Keratinocyte (primary cell): Measurements from ENCODE around the gene ZNF496. TPM values are rescaled to one million over a fixed set of nuclear protein-coding genes. Genes with fewer than 3 reads are reported as not detected.
"Not testable (repeated sequence)": the region's sequence is repeated elsewhere in the genome, so short reads cannot be mapped to it uniquely, and the experiment has no call there.

ENCODE experiments used
- DNase-seq: peaks from one replicate; pipeline ENCODE4 v3.0.0-alpha.2; 2011; ENCODE audit warnings: low read depth, missing footprints, low spot score
- FAIRE-seq: peaks from 2 replicates; lab custom pipeline; 2011; peaks lifted over from hg19 to GRCh38; lab: Jason Lieb, UNC
- H2AFZ ChIP-seq: 2 replicates; pipeline ENCODE4 v1.6.0; 2012; ENCODE audit warnings: low read length, control low read depth, inconsistent platforms; ENCODE audit not compliant: control insufficient read depth
- H3K27ac ChIP-seq: 2 replicates; pipeline ENCODE4 v1.5.1; 2011; ENCODE audit warnings: low read length; ENCODE audit not compliant: control insufficient read depth, insufficient read depth
- H3K27me3 ChIP-seq: 3 replicates; pipeline ENCODE4 v1.6.0; 2011; ENCODE audit warnings: low read length; ENCODE audit not compliant: control insufficient read depth, insufficient read depth; ENCODE audit errors: extremely low read depth
- H3K36me3 ChIP-seq, 2 experiments: 2 replicates in 1 of 2; 3 replicates in 1 of 2; pipeline ENCODE4 v1.5.1; 2011; ENCODE audit warnings: low read length in 2 of 2, mild to moderate bottlenecking in 1 of 2; ENCODE audit not compliant: control insufficient read depth in 2 of 2, insufficient read depth in 2 of 2; ENCODE audit errors: extremely low read depth in 1 of 2
- H3K4me1 ChIP-seq: 3 replicates; pipeline ENCODE4 v1.5.1; 2011; ENCODE audit warnings: low read length; ENCODE audit not compliant: control insufficient read depth, insufficient read depth; ENCODE audit errors: extremely low read depth
- H3K4me2 ChIP-seq: 3 replicates; pipeline ENCODE4 v1.6.0; 2011; ENCODE audit warnings: low read depth, low read length; ENCODE audit not compliant: control insufficient read depth, insufficient read depth; ENCODE audit errors: extremely low read depth
- H3K4me3 ChIP-seq, 3 experiments: fragments of 200-600 bp in 1 of 3; sonication (generic) in 1 of 3; 2 replicates in 2 of 3; 3 replicates in 1 of 3; pipeline ENCODE4 v1.5.1; 2011 to 2016; ENCODE audit warnings: low read length in 3 of 3, mild to moderate bottlenecking in 3 of 3, control low read depth in 2 of 3, inconsistent platforms in 1 of 3, low read depth in 1 of 3, mixed read lengths in 1 of 3, mixed run types in 1 of 3, moderate library complexity in 1 of 3; ENCODE audit not compliant: control insufficient read depth in 2 of 3, insufficient read depth in 2 of 3; ENCODE audit errors: extremely low read depth in 1 of 3
- H3K79me2 ChIP-seq: 2 replicates; pipeline ENCODE4 v1.6.0; 2012; ENCODE audit warnings: low read length; ENCODE audit not compliant: control insufficient read depth, insufficient read depth
- H3K9ac ChIP-seq: 3 replicates; pipeline ENCODE4 v1.6.0; 2011; ENCODE audit warnings: low read length; ENCODE audit not compliant: control insufficient read depth, insufficient read depth; ENCODE audit errors: extremely low read depth
- H3K9me1 ChIP-seq: 3 replicates; pipeline ENCODE4 v1.6.0; 2011; ENCODE audit warnings: low read length; ENCODE audit not compliant: control insufficient read depth, insufficient read depth; ENCODE audit errors: extremely low read depth
- H3K9me3 ChIP-seq: 2 replicates; pipeline ENCODE4 v1.5.1; 2012; ENCODE audit warnings: low read depth, low read length; ENCODE audit not compliant: control insufficient read depth
- H4K20me1 ChIP-seq: 3 replicates; pipeline ENCODE4 v1.6.0; 2011; ENCODE audit warnings: low read length; ENCODE audit not compliant: control insufficient read depth, insufficient read depth; ENCODE audit errors: extremely low read depth
- EZH2 ChIP-seq: IDR thresholded peaks from one replicate; pipeline ENCODE4 v1.6.1; 2012; ENCODE audit warnings: inconsistent platforms, mild to moderate bottlenecking, low read length, moderate library complexity
- dilution Hi-C: fragments of 300-500 bp; cut with MboI; formaldehyde crosslinking; loops from one replicate; pipeline ENCODE4 v1.7.0; 2020; ENCODE audit warnings: low sequenced_read_pairs; ENCODE audit not compliant: extremely low pct_ligation_motif_present
- polyA plus RNA-seq, 5 experiments: library from polyadenylated mRNA; depleted of rRNA in 3 of 5; stranded (reverse) in 3 of 5; stranded (forward) in 1 of 5; unstranded in 1 of 5; fragments of >200 nt; gene quantifications; 1 replicate in 1 of 5; 2 replicates in 3 of 5; 3 replicates in 1 of 5; pipeline versions ENCODE4 v1.2.1 to v1.2.3, GENCODE V29; 2011 to 2012; ENCODE audit warnings: missing spikeins in 2 of 5, low read depth in 1 of 5, low replicate concordance in 1 of 5
- TF ChIP-seq, protein P1 (sequence below), 3 experiments: IDR thresholded peaks in 1 of 3; conservative IDR thresholded peaks in 1 of 3; optimal IDR thresholded peaks in 1 of 3; 2 replicates in 2 of 3; 3 replicates in 1 of 3; pipeline versions ENCODE3 to v1.5.1; 2011; ENCODE audit warnings: low read length in 3 of 3, mild to moderate bottlenecking in 3 of 3, moderate library complexity in 2 of 3, control low read depth in 1 of 3, inconsistent platforms in 1 of 3; ENCODE audit not compliant: insufficient read depth in 2 of 3; ENCODE audit errors: extremely low read depth in 1 of 3

The ZNF496 gene
- polyA plus RNA-seq, 1 donor (not counting 4 experiments of a cell fraction or from before 2014, with no cell fraction given): 8.9 TPM

DNA sequence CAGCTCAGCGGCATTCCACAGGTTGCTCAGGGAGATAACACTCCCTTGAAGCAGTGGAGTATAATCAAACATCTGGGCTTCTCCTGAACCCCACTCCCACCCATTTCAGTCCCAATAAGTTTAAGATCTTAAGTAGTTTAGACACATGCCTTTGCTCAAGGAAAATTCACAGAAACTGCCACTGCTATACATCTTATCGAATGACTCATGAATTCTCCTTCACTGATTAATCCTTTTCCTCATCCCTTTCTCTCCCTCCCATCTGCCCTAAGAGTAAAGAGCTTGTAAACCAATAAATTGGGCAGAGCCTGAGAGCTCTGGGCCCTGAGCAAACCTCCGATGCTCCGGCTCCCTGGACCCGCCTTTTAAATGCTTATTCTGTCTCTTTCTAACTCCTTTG, 65.6 kb downstream of the ZNF496 start:
- no peak overlapping the region for H3K9ac ChIP-seq
- H3K27me3 ChIP-seq: no peaks in the 10 kb centered on the region
- no peak for DNase-seq
- dilution Hi-C loops: no loop called here
- FAIRE-seq: no peak
- H3K4me1 ChIP-seq: no peaks in the 10 kb centered on the region
- H3K36me3 ChIP-seq: no peaks in the 10 kb centered on the region
- no peaks in the 10 kb centered on the region for H4K20me1 ChIP-seq
- no peak overlapping the region for H3K4me2 ChIP-seq
- no peak overlapping the region for H3K27ac ChIP-seq
- H3K9me1 ChIP-seq: no peaks in the 10 kb centered on the region
- no peak overlapping the region for H2AFZ ChIP-seq
- TF ChIP-seq, protein P1, sequence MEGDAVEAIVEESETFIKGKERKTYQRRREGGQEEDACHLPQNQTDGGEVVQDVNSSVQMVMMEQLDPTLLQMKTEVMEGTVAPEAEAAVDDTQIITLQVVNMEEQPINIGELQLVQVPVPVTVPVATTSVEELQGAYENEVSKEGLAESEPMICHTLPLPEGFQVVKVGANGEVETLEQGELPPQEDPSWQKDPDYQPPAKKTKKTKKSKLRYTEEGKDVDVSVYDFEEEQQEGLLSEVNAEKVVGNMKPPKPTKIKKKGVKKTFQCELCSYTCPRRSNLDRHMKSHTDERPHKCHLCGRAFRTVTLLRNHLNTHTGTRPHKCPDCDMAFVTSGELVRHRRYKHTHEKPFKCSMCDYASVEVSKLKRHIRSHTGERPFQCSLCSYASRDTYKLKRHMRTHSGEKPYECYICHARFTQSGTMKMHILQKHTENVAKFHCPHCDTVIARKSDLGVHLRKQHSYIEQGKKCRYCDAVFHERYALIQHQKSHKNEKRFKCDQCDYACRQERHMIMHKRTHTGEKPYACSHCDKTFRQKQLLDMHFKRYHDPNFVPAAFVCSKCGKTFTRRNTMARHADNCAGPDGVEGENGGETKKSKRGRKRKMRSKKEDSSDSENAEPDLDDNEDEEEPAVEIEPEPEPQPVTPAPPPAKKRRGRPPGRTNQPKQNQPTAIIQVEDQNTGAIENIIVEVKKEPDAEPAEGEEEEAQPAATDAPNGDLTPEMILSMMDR (optimal IDR thresholded peaks at IDR 0.05 in 1 of 3, IDR thresholded peaks at IDR 0.05 in 1 of 3, conservative IDR thresholded peaks at IDR 0.05 in 1 of 3; ENCODE audit: extremely low read depth in 1 of 3, insufficient read depth in 2 of 3, low read length in 3 of 3): no peak
- TF ChIP-seq EZH2: no peak
- H3K4me3 ChIP-seq: no peak overlapping the region
- no peaks in the 10 kb centered on the region for H3K79me2 ChIP-seq
- no peaks in the 10 kb centered on the region for H3K9me3 ChIP-seq

- dilution Hi-C loops, H3K27ac ChIP-seq, H3K9me3 ChIP-seq, H3K9me1 ChIP-seq, H3K79me2 ChIP-seq, H3K4me3 ChIP-seq, DNase-seq, H3K36me3 ChIP-seq, H3K4me1 ChIP-seq, H3K9ac ChIP-seq, H2AFZ ChIP-seq, FAIRE-seq, H4K20me1 ChIP-seq, H3K27me3 ChIP-seq, H3K4me2 ChIP-seq: not testable (repeated sequence)
These were observed 75.9 kb downstream of the ZNF496 start, which contains the start of gene VN1R5 for GRCh38 chr1:247255772-247256171. VN1R5 (plus strand) TSS chr1:247256072.

GRCh38 chr1:247247568-247247967, 84.1 kb downstream of the ZNF496 start:
- Histone ChIP-seq H2AFZ (no peak overlapping the region), H3K36me3 (no peaks in the 10 kb centered on the region), H3K79me2 (no peaks in the 10 kb centered on the region), H3K4me2 (no peak overlapping the region), H3K9ac (no peak overlapping the region), H3K9me3 (no peaks in the 10 kb centered on the region), H4K20me1 (no peaks in the 10 kb centered on the region), H3K4me3 (no peak overlapping the region), H3K4me1 (no peaks in the 10 kb centered on the region), H3K27me3 (no peaks in the 10 kb centered on the region), H3K27ac (no peak overlapping the region), H3K9me1 (no peaks in the 10 kb centered on the region)
- dilution Hi-C loops: no loop called here
- FAIRE-seq (no peak), DNase-seq (no peak)
- TF ChIP-seq, protein P1 (optimal IDR thresholded peaks at IDR 0.05 in 1 of 3, IDR thresholded peaks at IDR 0.05 in 1 of 3, conservative IDR thresholded peaks at IDR 0.05 in 1 of 3; ENCODE audit: extremely low read depth in 1 of 3, insufficient read depth in 2 of 3, low read length in 3 of 3): no peak
- no peak for TF ChIP-seq EZH2
